NCI-H128 (cell line): ENCODE data around the gene ZBTB8B.
A peak's percentile ranks its signal among the peaks of the same experiment; 100 is the strongest.
"Not testable (repeated sequence)": the region's sequence is repeated elsewhere in the genome, so short reads cannot be mapped to it uniquely, and the experiment has no call there.

Experiments
- DNase-seq: peaks from one replicate; lab custom pipeline; 2025; ENCODE audit not compliant: unreplicated experiment; lab: John Stamatoyannopoulos, UW

Gene ZBTB8B

DNA sequence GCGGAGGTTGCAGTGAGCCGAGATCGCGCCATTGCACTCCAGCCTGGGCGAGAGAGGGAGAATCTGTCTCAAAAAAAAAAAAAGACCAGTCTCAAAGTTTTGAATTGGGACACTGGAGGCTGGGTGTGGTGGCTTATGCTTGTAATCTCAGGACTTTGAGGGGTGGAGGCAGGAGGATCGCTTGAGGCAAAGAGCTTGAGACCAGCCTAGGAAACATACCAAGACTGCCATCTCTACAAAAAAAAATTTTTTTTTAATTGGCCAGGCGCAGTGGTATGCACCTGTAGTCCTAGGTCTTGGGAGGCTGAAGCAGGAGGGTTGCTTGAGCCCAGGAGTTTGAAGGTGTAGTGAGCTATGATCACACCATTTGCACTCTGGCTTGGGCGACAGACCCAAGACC is 3.9 kb downstream of the ZBTB8B start:
- DNase-seq: no peak

GRCh38 chr1:32470431-32470830 is 5.6 kb downstream of the ZBTB8B start:
- no peak for DNase-seq

DNA sequence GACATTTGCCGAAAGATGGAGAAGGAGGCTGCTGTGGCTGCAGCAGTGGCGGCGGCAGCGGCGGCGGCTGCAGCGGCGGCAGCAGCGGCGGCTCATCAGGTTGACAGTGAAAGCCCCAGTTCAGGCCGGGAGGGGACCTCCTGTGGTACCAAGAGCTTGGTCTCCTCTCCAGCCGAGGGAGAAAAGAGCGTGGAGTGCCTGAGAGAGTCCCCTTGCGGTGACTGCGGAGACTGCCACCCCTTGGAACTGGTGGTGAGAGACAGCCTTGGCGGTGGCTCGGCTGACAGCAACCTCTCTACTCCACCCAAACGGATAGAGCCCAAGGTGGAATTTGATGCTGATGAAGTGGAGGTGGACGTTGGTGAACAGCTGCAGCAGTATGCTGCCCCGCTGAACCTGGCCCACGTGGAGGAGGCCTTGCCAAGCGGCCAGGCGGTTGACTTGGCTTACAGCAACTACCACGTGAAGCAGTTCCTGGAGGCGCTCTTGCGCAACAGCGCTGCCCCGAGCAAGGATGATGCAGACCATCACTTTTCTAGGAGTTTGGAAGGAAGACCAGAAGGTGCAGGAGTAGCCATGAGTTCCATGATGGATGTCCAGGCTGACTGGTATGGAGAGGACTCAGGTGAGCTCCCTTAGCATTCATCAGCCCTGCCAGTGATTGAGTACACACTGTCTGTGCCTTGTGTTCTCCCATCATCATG is 6.3 kb downstream of the ZBTB8B start:
- DNase-seq: no peak

GRCh38 chr1:32471695-32472362 is 7.0 kb downstream of the ZBTB8B start:
- no peak for DNase-seq

DNA sequence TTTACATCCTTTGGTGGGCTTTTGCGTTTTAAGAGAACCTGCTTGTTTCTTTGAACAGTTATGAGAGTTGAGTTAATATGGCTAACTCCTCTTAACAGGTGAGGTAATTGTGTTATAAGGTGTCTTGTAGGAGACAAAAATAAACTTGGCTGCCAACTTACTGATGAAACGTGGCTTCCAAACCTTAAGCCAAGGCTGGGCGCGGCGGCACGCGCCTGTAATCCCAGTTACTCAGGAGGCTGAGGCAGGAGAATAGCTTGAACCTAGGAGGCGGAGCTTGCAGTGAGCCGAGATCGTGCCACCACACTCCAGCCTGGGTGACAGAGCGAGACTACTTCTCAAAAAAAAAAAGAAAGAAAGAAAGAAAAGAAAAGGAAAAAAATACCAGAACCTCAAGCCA is 8.1 kb downstream of the ZBTB8B start:
- not testable (repeated sequence) for DNase-seq

DNA sequence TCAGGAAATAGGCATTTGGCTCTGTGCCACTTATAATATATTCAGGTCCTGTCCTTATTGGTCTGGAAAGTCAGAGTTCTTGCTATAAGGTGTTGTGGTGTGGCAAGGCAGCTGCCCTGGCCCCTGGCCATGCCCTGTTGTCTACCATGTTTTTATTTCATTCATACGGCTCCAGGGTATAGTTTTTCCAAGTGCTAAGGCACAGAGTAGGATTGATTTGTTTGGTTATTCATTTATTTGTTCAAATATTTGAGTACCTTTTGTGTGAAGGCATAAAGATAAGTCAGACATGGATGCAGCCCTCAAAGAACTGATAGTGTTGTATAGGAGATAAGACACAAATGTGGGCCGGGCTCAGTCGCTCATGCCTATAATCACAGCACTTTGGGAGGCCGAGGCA is 10.1 kb downstream of the ZBTB8B start:
- DNase-seq: no peak

- no peak for DNase-seq
These were observed 15.1 kb downstream of the ZBTB8B start for GRCh38 chr1:32480003-32480402.

GRCh38 chr1:32480761-32481160 is 15.9 kb downstream of the ZBTB8B start:
- no peak for DNase-seq

GRCh38 chr1:32481788-32482187 is 16.9 kb downstream of the ZBTB8B start:
- DNase-seq: not testable (repeated sequence)

DNA sequence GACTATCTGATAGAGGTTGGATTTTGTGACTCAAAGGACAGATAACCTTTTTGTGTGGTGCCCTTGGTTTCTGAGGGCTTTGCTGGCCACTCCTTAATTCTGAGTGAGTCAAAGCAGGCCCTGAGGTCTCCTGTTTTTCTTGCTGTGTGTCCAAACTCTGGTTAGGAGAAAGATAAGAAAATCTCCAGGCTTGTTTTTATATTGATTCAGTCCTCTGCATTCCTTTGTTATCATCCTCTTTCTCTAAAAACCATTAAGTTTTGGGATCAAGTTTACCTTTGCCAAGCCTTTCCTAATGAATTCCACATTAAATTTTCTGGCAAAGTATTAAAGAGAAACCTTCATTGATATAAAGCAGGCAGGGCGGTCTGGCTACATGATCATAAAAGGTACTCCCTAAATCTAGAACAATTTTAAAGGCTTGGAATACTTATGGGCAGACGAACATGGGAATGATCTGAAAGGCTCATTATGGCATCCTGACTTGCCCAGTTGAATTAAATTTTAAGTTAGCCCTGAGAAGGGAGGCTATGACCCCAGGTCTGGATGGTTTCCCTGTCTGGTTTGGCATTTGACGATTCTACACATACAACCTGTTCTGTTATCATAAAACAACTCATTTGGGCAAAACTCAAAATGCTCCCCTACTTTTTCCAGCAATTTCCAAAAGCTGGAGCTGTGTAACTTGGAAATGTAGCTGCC is 20.8 kb downstream of the ZBTB8B start:
- DNase-seq: no peak

- DNase-seq: no peak
These were observed 21.7 kb downstream of the ZBTB8B start for GRCh38 chr1:32486463-32487113.

DNA sequence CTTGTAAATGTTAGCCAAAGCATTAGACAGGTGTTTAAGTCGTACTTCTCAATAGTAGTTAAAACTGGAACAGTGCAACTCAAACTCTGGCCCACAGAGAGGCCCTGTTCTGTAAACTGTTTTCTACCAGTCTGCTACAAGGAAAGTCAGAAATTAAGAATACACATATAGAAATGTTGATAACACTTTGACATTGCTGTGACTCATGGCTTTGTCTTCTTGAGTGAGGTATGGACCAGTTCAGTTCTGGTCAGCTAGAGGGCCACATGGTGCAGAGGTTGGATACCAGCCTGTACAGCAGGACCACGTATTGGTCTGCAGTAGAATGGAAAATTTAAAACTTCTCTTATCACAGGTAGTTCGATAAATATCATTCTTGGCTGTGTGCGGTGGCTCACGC is 22.3 kb downstream of the ZBTB8B start:
- no peak for DNase-seq

GRCh38 chr1:32489774-32490454 is 25.0 kb downstream of the ZBTB8B start:
- no peak for DNase-seq

DNA sequence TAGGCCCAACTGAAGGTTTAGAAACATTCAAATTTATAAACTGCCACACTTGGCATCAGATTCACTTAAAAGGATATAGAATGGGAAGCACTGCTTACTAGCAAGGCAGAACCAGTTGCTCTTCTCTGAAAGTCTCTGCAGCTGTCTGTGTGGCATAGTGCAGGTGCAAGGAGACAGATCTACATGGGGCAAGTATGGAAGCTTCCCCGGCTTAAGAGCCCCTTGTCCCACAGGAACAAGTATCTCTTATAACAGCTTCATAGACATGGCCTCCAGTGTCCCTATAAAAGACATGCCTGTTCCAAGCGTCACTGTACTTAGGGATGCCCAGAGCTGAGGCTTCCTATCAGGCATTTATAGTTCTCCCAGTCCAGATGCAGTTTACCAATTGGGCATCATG is 26.5 kb downstream of the ZBTB8B start:
- DNase-seq: no peak

DNA sequence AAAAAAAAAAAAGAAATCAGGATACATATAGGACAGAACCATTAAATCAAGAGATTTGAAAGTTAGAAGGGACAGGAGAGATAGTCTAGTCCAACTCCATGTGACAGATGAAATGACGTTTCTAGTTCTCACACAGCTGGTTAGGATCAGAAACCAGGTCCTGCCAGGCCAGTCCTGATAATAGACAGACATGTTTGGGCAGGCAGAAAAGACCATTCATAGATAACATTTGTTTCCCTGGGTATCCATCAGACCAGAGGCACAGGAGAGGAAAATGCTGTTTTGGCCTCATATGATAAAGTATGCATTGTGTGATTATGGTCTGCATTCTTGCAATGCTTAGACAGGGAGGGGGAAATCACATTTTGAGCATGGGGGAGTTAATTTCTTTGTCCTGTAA is 29.3 kb downstream of the ZBTB8B start:
- no peak for DNase-seq

DNA sequence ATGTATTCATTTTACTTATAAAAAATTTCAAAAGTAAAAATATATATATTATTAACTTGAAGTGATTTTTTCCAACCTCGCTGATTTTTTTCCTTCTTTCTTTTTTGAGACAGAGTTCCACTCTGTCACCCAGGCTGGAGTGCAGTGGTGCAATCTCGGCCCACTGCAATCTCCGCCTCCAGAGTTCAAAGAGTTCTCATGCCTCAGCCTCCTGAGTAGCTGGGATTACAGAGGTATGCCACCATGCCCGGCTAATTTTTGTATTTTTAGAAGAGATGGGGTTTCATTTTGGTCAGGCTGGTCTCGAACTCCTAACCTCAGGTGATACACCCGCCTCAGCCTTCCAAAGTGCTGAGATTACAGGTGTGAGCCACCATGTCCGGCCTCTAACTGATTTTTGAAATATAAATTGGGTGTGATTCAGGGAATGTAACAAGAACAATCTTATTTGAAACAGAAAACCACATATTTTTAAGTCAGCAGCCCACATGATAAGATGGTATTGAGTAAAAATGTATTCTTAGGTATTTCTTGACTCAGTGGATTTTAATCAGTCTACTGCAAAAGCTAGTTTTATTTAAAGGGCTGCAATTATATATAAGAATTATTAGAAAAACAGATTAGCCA is 30.0 kb downstream of the ZBTB8B start:
- no peak for DNase-seq

DNA sequence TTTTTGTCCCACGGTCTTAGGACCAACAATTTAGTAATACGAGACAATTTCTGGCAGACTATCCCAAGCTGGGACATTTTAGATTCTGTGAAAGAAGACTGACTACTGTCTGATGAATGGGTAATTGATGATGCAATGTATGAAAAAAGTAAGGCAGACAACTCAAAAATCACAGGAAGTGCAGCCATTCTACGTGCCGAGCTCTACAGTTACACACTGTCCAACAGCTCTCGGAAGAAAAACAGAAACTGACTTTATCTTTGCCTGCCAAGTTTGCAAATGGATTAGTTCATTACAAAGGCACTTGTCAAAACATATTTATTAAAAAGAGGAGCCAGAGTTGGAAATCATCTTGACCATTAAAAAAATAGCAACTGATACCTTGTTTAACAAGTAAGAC is 31.3 kb downstream of the ZBTB8B start:
- DNase-seq: no peak

DNA sequence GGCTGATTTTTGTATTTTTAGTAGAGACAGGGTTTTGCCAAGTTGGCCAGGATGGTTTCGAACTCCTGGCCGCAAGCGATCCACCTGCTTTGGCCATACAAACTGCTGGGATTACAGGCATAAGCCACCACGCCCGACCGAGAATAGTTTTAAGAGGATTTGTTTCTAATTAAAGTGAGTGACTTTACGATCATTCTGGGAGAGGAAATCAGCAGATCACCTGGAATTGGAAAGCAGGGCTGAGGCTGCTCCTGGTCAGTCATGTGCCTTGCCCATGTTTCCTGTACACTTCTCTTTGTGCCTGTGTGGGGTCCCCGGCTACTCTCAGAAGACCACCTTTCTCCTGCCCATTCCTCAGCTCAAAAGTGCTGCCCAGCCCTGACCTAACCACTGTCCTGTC is 33.9 kb downstream of the ZBTB8B start:
- no peak for DNase-seq

GRCh38 chr1:32500387-32501209 is 35.7 kb downstream of the ZBTB8B start:
- peak; percentile 39 for DNase-seq

- DNase-seq: no peak
These were observed 37.0 kb downstream of the ZBTB8B start for GRCh38 chr1:32501865-32502264.
